ENCODE measurements around the gene OPCML. TPM values are rescaled to one million over a fixed set of nuclear protein-coding genes. Genes with fewer than 3 reads are reported as not detected.

OPCML gene
- total and polyA plus RNA-seq, 2 of the 13 experiments (the other 11 are each of a cell fraction or from before 2014, with no cell fraction given) = not detected

DNA sequence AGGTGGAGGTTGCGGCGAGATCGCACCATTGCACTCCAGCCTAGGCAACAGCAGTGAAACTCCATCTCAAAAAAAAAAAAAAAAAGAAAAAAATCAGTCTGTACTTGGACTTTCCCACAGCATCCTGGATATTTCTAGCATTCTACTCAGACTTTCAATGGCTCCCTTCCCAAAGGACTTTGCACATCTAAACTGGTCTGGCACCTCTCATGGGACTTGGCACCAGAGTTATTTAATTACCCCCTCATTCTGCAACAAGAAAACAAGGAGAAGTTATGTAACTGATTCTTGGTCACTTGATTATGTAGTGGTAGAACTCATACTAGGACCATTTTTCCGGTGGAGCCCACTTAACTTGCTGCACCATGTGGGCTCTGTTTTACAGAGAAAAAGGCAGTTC is 519.5 kb downstream of the OPCML start:
- in situ Hi-C loops (cut with HindIII; ENCODE audit: extremely low pct_ligation_motif_present, low pct_unique_long_range_greater_than_20kb) = no loop called here
- Histone ChIP-seq H3K4me3 (replicated peaks in 1 of 3; ENCODE audit: insufficient read depth in 1 of 3, low read depth in 2 of 3, low read length in 3 of 3) (no peak overlapping the region), H3K27me3 (ENCODE audit: control insufficient read depth in 1 of 2, insufficient read depth in 2 of 2, low read length in 2 of 2) (no peaks in the 10 kb centered on the region), H3K9ac (ENCODE audit: insufficient read depth, low read depth, low read length) (no peak overlapping the region), H3K4me2 (ENCODE audit: low read depth, low read length) (no peak overlapping the region), H2AFZ (ENCODE audit: low read length) (no peak overlapping the region), H3K36me3 (replicated peaks in 1 of 2; ENCODE audit: control insufficient read depth in 1 of 2, insufficient read depth in 2 of 2, low read length in 2 of 2) (no peaks in the 10 kb centered on the region), H3K4me1 (ENCODE audit: insufficient read depth, low read length) (no peaks in the 10 kb centered on the region), H3K79me2 (ENCODE audit: insufficient read depth, low read length) (no peaks in the 10 kb centered on the region), H4K20me1 (ENCODE audit: insufficient read depth, low read length) (no peaks in the 10 kb centered on the region), H3K27ac (ENCODE audit: extremely low read length, insufficient read depth, low read length) (no peak overlapping the region), H3K9me3 (ENCODE audit: low read length) (no peaks in the 10 kb centered on the region)
- BruUV-seq (replicated peaks) = no TSS peak
- intact Hi-C loops (cut with micrococcal nuclease; ENCODE audit: unreplicated experiment) = no loop called here
- no peak for DNase-seq (ENCODE audit: low spot score)
- ChIA-PET POLR2A (no interaction called here), CTCF (ENCODE audit: low intra/inter-chr PET ratio, low total read pairs) (no interaction called here)
- ATAC-seq = no peak
- no peak for TF ChIP-seq ZFP36 (IDR thresholded peaks at IDR 0.05; ENCODE audit: borderline replicate concordance, low read depth, low read length, partially characterized antibody)
- no peak for TF ChIP-seq MAF1 (CRISPR knock-in tag; IDR thresholded peaks at IDR 0.05; ENCODE audit: borderline replicate concordance)
- TF ChIP-seq, protein P1, sequence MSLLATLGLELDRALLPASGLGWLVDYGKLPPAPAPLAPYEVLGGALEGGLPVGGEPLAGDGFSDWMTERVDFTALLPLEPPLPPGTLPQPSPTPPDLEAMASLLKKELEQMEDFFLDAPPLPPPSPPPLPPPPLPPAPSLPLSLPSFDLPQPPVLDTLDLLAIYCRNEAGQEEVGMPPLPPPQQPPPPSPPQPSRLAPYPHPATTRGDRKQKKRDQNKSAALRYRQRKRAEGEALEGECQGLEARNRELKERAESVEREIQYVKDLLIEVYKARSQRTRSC (CRISPR knock-in tag; IDR thresholded peaks at IDR 0.05; ENCODE audit: low read depth) = no peak
- no peak for TF ChIP-seq KDM5A (IDR thresholded peaks at IDR 0.05; ENCODE audit: borderline replicate concordance, low read length)
- TF ChIP-seq RBM22 (optimal IDR thresholded peaks at IDR 0.05; ENCODE audit: low read length) = no peak
- TF ChIP-seq ARNT (IDR thresholded peaks at IDR 0.05) = no peak
- no peak for TF ChIP-seq CENPX (CRISPR knock-in tag; IDR thresholded peaks at IDR 0.05)
- TF ChIP-seq MAFF (IDR thresholded peaks at IDR 0.05; ENCODE audit: low read depth, low read length) = no peak
- no peak for TF ChIP-seq LCORL (IDR thresholded peaks at IDR 0.05)
- no peak for TF ChIP-seq LCORL (CRISPR knock-in tag; IDR thresholded peaks at IDR 0.05)
- no peak for TF ChIP-seq SOX5 (CRISPR knock-in tag; IDR thresholded peaks at IDR 0.05; ENCODE audit: borderline replicate concordance)
- TF ChIP-seq, protein P2, sequence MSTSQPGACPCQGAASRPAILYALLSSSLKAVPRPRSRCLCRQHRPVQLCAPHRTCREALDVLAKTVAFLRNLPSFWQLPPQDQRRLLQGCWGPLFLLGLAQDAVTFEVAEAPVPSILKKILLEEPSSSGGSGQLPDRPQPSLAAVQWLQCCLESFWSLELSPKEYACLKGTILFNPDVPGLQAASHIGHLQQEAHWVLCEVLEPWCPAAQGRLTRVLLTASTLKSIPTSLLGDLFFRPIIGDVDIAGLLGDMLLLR (CRISPR knock-in tag; IDR thresholded peaks at IDR 0.05) = no peak
- TF ChIP-seq ZNF777 (CRISPR knock-in tag; IDR thresholded peaks at IDR 0.05) = no peak
- no peak for TF ChIP-seq U2AF1 (optimal IDR thresholded peaks at IDR 0.05; ENCODE audit: low read depth, low read length)
- WGBS (ENCODE audit: low lambda C conversion rate) = 6% methylated on average over 4 of the region's 4 CpGs
- no peak for FAIRE-seq

Data from HepG2 (cell line).